Measurements from ENCODE around the gene PARP12.

- no peak for TF ChIP-seq CTCF (IDR thresholded peaks at IDR 0.05 in 8 of 11, conservative IDR thresholded peaks at IDR 0.05 in 3 of 11)
- TF ChIP-seq POLR2AphosphoS5 (IDR thresholded peaks at IDR 0.05), result no peak
- no peak for TF ChIP-seq POLR2A (IDR thresholded peaks at IDR 0.05)
Measured at GRCh38 chr7:140016540-140016939, 46.2 kb downstream of the PARP12 start.
